Neural cell (in vitro differentiated cells): ENCODE results near the gene BRIP1. TPM values are rescaled to one million over a fixed set of nuclear protein-coding genes. Genes with fewer than 3 reads are reported as not detected.

Experiments
- H2AFZ ChIP-seq: fragments of 200-600, 300-800 bp; sonication (generic), shearing (Covaris generic); 2 replicates; pipeline ENCODE4 v1.6.0; 2014; ENCODE audit warnings: low read depth, mild to moderate bottlenecking, antibody characterized with exemption, low read length, moderate library complexity
- H3F3A ChIP-seq: fragments of 200-600 bp; shearing (Covaris generic); 2 replicates; pipeline ENCODE4 v1.6.1; 2016; ENCODE audit warnings: mild to moderate bottlenecking, moderate library complexity, mixed read lengths, antibody characterized with exemption, low read length; ENCODE audit not compliant: insufficient read depth, poor library complexity, severe bottlenecking
- H3K27ac ChIP-seq: fragments of 200-600, 300-800 bp; sonication (generic), shearing (Covaris generic); 2 replicates; pipeline ENCODE4 v1.5.1; 2014; ENCODE audit warnings: mild to moderate bottlenecking, low read length, moderate library complexity
- H3K27me3 ChIP-seq: fragments of 300-800, 200-600 bp; sonication (generic), shearing (Covaris generic); 2 replicates; pipeline ENCODE4 v1.6.0; 2014; ENCODE audit warnings: mild to moderate bottlenecking, low read depth, low read length, moderate library complexity; ENCODE audit not compliant: insufficient read depth
- H3K36me3 ChIP-seq: fragments of 300-800, 200-600 bp; sonication (generic), shearing (Covaris generic); 2 replicates; pipeline ENCODE4 v1.5.1; 2014; ENCODE audit warnings: mild to moderate bottlenecking, antibody characterized with exemption, low read length, moderate library complexity; ENCODE audit not compliant: insufficient read depth
- H3K4me2 ChIP-seq: fragments of 300-800, 200-600 bp; sonication (generic), shearing (Covaris generic); 2 replicates; pipeline ENCODE4 v1.6.0; 2014; ENCODE audit warnings: mild to moderate bottlenecking, low read length
- H3K4me3 ChIP-seq: fragments of 300-800, 200-600 bp; sonication (generic), shearing (Covaris generic); 2 replicates; pipeline ENCODE4 v1.5.1; 2014; ENCODE audit warnings: mild to moderate bottlenecking, low read length, moderate library complexity
- H3K79me2 ChIP-seq: fragments of 200-600 bp; shearing (Covaris generic); replicated peaks from 2 replicates; pipeline ENCODE4 v1.6.0; 2014; ENCODE audit warnings: mild to moderate bottlenecking, low read length, moderate library complexity; ENCODE audit not compliant: insufficient read depth
- H3K9ac ChIP-seq: fragments of 300-800, 200-600 bp; sonication (generic), shearing (Covaris generic); 2 replicates; pipeline ENCODE4 v1.6.1; 2016; ENCODE audit warnings: mild to moderate bottlenecking, low read length, mixed read lengths
- H3K9me2 ChIP-seq: fragments of 200-600 bp; shearing (Covaris generic); 2 replicates; pipeline ENCODE4 v1.6.1; 2016; ENCODE audit warnings: mild to moderate bottlenecking, low read length, mixed read lengths; ENCODE audit not compliant: insufficient read depth
- H3K9me3 ChIP-seq: fragments of 200-600, 300-800 bp; sonication (generic), shearing (Covaris generic); 2 replicates; pipeline ENCODE4 v1.6.1; 2016; ENCODE audit warnings: mild to moderate bottlenecking, mixed run types, low read length, moderate library complexity, mixed read lengths
- H4K20me1 ChIP-seq: fragments of 200-600 bp; shearing (Covaris generic); 2 replicates; pipeline ENCODE4 v1.6.1; 2016; ENCODE audit warnings: mild to moderate bottlenecking, mixed run types; ENCODE audit not compliant: insufficient read depth
- CTCF ChIP-seq: fragments of 450-650 bp; IDR thresholded peaks from 2 replicates; pipeline ENCODE4 v1.5.1; 2014; ENCODE audit warnings: antibody characterized with exemption, mild to moderate bottlenecking, moderate library complexity; ENCODE audit not compliant: poor library complexity, severe bottlenecking
- EP300 ChIP-seq: fragments of 450-650 bp; conservative IDR thresholded peaks from 2 replicates; pipeline ENCODE4 v1.6.1; 2014; ENCODE audit warnings: antibody characterized with exemption, mild to moderate bottlenecking, moderate library complexity; ENCODE audit not compliant: poor library complexity, severe bottlenecking
- EZH2 ChIP-seq: fragments of 200-600, 300-800 bp; shearing (Covaris generic), sonication (generic); IDR thresholded peaks from 2 replicates; pipeline ENCODE4 v1.6.1; 2014; ENCODE audit warnings: antibody characterized with exemption, low read length, borderline replicate concordance, mild to moderate bottlenecking; ENCODE audit not compliant: insufficient read depth, poor library complexity, severe bottlenecking
- MXI1 ChIP-seq: fragments of 450-650 bp; conservative IDR thresholded peaks from 2 replicates; pipeline ENCODE4 v1.6.1; 2014; ENCODE audit warnings: antibody characterized with exemption, mild to moderate bottlenecking; ENCODE audit not compliant: poor library complexity, severe bottlenecking
- POLR2AphosphoS5 ChIP-seq: IDR thresholded peaks from 2 replicates; pipeline ENCODE4 v1.6.1; 2012
- RAD21 ChIP-seq: fragments of 450-650 bp; conservative IDR thresholded peaks from 2 replicates; pipeline ENCODE4 v1.6.1; 2014; ENCODE audit warnings: antibody characterized with exemption, mild to moderate bottlenecking, moderate library complexity
- SMC3 ChIP-seq: fragments of 450-650 bp; conservative IDR thresholded peaks from 2 replicates; pipeline ENCODE4 v1.6.1; 2014; ENCODE audit warnings: antibody characterized with exemption, mild to moderate bottlenecking, moderate library complexity; ENCODE audit not compliant: poor library complexity
- TAF1 ChIP-seq: IDR thresholded peaks from 2 replicates; pipeline ENCODE4 v1.6.1; 2012; ENCODE audit warnings: low read depth
- polyA minus RNA-seq: library from RNA; depleted of rRNA, polyadenylated mRNA; stranded (reverse); fragments of >200 nt; gene quantifications from 2 replicates; pipeline ENCODE4 v1.2.3, GENCODE V29; 2014
- polyA plus RNA-seq: library from polyadenylated mRNA; depleted of rRNA; stranded (reverse); fragments of >200 nt; gene quantifications from 2 replicates; pipeline ENCODE4 v1.2.3, GENCODE V29; 2014
- TF ChIP-seq, protein P1 (sequence below): IDR thresholded peaks from 2 replicates; pipeline ENCODE4 v1.6.1; 2012; ENCODE audit warnings: borderline replicate concordance

The BRIP1 gene
- polyA plus RNA-seq: 0.42 and 0.47 TPM in 2 replicates
- polyA minus RNA-seq: 3.1 and 3.4 TPM in 2 replicates

DNA sequence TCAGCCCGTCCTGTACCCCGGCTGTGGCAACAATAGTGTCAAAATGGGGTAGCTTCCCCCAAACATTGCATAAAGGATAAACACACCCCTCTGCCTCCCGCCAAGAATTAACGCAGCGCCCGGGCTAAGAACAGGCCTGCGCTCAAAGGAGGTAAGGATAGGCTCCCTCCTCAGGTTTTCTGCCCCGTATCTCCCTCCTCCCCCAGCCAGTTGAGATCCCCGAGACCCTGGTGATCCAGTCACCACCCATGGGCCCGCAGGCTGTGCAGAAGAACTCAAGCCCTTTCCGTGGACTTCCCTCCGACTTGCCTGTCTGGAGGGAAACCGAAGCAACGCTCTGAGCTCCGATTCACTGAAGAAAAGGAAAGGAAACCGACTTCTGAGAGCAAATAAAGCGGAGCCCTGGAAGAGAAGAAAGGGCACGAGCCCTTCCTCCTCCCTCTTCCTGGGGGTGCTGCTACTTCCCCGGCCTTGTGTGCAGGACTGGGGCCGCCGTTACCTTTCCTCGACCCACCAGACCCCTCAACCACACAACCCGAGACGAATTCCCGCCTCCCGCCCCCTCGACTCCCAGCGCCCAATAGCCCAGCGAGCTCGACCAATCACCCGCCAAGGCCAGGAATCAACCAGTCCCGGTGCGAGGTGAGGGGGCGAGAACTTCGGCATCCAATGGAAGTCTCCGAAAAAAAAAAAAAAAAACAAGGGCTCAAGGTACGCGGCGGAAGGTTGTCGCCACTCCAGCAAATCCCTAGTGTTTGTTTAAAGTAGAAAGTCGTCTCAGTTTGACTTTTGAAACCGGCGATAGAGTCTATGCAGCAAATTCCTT lies at the start of gene BRIP1:
TSS of gene BRIP1 (minus strand) at position 554 of the 826 bp plus-strand sequence. CDS start 1,989 bp downstream, outside the sequence.
- H3K36me3 ChIP-seq: peaks cover 5% of the 10 kb centered on the region
- peak within 1 kb of the TSS; percentile 76 for H3K4me3 ChIP-seq
- no peaks in the 10 kb centered on the region for H3K27me3 ChIP-seq
- TF ChIP-seq MXI1: peak; percentile 87
- TF ChIP-seq EP300: no peak
- TF ChIP-seq SMC3: peak; percentile 12
- no peak for TF ChIP-seq TAF1
- peak; percentile 17 for TF ChIP-seq CTCF
- no peak for TF ChIP-seq EZH2
- peak; percentile 49 for TF ChIP-seq POLR2AphosphoS5
- H3F3A ChIP-seq: no peaks in the 10 kb centered on the region
- H3K4me2 ChIP-seq: peak within 1 kb of the TSS; percentile 85
- no peak within 1 kb of the TSS for H3K27ac ChIP-seq
- no peaks in the 10 kb centered on the region for H3K9me3 ChIP-seq
- no peaks in the 10 kb centered on the region for H3K9me2 ChIP-seq
- H4K20me1 ChIP-seq: no peaks in the 10 kb centered on the region
- peak within 1 kb of the TSS; percentile 38 for H2AFZ ChIP-seq
- H3K9ac ChIP-seq: peak within 1 kb of the TSS; percentile 11
- no peaks in the 10 kb centered on the region for H3K79me2 ChIP-seq

DNA sequence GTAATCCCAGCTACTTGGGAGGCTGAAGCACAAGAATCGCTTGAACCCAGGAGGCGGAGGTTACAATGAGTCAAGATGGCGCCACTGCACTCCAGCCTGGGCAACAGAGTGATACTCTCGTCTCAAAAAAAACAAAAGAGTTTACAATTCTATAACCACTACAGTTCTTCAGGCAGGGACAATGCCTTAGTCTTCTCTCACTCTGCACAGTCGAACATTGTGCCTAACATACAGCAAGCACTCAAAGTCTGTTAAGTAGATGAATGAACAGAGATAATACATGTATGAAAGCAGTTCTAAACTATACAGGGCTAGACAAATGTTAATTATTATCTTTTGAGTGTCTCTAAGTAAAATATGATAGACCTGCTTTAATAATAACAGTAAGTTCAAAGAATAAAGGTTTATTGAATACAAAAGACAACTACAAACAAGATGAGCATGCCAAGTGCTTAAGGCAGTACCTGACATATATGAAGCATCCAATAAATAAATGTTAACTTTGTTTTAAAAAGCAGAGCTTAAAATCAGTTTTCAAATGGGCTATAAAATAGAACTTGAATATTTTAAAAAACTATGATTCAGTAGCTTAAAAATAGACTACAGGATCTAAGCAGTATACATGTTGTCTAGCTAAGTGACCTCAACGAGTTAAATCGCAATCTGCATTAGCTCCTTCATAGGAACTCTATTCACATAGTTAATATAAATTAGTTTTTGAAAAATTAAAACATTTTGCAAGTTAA lies 45.1 kb upstream of the BRIP1 start:
- Histone ChIP-seq H3F3A (no peaks in the 10 kb centered on the region), H3K79me2 (no peaks in the 10 kb centered on the region), H3K36me3 (no peaks in the 10 kb centered on the region), H3K4me2 (no peak overlapping the region), H3K9me3 (no peaks in the 10 kb centered on the region), H3K9ac (no peak overlapping the region), H3K9me2 (no peaks in the 10 kb centered on the region), H4K20me1 (no peaks in the 10 kb centered on the region), H3K27ac (no peak overlapping the region), H3K4me3 (no peak overlapping the region), H3K27me3 (no peaks in the 10 kb centered on the region), H2AFZ (no peak overlapping the region)
- no peak for TF ChIP-seq POLR2AphosphoS5

- Histone ChIP-seq H3K4me2 (no peak overlapping the region), H3K9me3 (no peaks in the 10 kb centered on the region), H3K36me3 (no peaks in the 10 kb centered on the region), H3K79me2 (no peaks in the 10 kb centered on the region), H3K27ac (no peak overlapping the region), H3K9ac (no peak overlapping the region), H3K9me2 (no peaks in the 10 kb centered on the region), H4K20me1 (no peaks in the 10 kb centered on the region), H3K4me3 (no peak overlapping the region), H3K27me3 (no peaks in the 10 kb centered on the region), H2AFZ (no peak overlapping the region), H3F3A (no peaks in the 10 kb centered on the region)
- TF ChIP-seq SMC3: no peak
- no peak for TF ChIP-seq CTCF
- no peak for TF ChIP-seq MXI1
- TF ChIP-seq, protein P1, sequence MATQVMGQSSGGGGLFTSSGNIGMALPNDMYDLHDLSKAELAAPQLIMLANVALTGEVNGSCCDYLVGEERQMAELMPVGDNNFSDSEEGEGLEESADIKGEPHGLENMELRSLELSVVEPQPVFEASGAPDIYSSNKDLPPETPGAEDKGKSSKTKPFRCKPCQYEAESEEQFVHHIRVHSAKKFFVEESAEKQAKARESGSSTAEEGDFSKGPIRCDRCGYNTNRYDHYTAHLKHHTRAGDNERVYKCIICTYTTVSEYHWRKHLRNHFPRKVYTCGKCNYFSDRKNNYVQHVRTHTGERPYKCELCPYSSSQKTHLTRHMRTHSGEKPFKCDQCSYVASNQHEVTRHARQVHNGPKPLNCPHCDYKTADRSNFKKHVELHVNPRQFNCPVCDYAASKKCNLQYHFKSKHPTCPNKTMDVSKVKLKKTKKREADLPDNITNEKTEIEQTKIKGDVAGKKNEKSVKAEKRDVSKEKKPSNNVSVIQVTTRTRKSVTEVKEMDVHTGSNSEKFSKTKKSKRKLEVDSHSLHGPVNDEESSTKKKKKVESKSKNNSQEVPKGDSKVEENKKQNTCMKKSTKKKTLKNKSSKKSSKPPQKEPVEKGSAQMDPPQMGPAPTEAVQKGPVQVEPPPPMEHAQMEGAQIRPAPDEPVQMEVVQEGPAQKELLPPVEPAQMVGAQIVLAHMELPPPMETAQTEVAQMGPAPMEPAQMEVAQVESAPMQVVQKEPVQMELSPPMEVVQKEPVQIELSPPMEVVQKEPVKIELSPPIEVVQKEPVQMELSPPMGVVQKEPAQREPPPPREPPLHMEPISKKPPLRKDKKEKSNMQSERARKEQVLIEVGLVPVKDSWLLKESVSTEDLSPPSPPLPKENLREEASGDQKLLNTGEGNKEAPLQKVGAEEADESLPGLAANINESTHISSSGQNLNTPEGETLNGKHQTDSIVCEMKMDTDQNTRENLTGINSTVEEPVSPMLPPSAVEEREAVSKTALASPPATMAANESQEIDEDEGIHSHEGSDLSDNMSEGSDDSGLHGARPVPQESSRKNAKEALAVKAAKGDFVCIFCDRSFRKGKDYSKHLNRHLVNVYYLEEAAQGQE: no peak
- no peak for TF ChIP-seq EZH2
- TF ChIP-seq TAF1: no peak
- TF ChIP-seq POLR2AphosphoS5: no peak
- no peak for TF ChIP-seq RAD21
- TF ChIP-seq EP300: no peak
Measured at GRCh38 chr17:61907361-61907760, 44.0 kb upstream of the BRIP1 start.
